Smooth muscle cell (in vitro differentiated cells): ENCODE measurements around the gene CNTN5. TPM values are rescaled to one million over a fixed set of nuclear protein-coding genes. Genes with fewer than 3 reads are reported as not detected.
A peak's percentile ranks its signal among the peaks of the same experiment; 100 is the strongest.

ENCODE experiments used
- DNase-seq: peaks from one replicate; lab custom pipeline; 2025; ENCODE audit not compliant: unreplicated experiment; lab: John Stamatoyannopoulos, UW
- H2AFZ ChIP-seq: fragments of 200-600 bp; sonication (generic); 2 replicates; pipeline ENCODE4 v1.6.0; 2016; ENCODE audit warnings: antibody characterized with exemption, low read depth, mild to moderate bottlenecking
- H3F3A ChIP-seq: fragments of 200-600 bp; sonication (generic); 2 replicates; pipeline ENCODE4 v1.6.0; 2017; ENCODE audit warnings: antibody characterized with exemption, low read depth
- H3K27ac ChIP-seq: fragments of 200-600 bp; sonication (generic); 2 replicates; pipeline ENCODE4 v1.5.1; 2016; ENCODE audit warnings: low read depth, mild to moderate bottlenecking
- H3K27me3 ChIP-seq: fragments of 200-600 bp; sonication (generic); 2 replicates; pipeline ENCODE4 v1.6.1; 2016; ENCODE audit warnings: low read depth, mild to moderate bottlenecking
- H3K36me3 ChIP-seq: fragments of 200-600 bp; sonication (generic); 2 replicates; pipeline ENCODE4 v1.5.1; 2016; ENCODE audit warnings: low read depth
- H3K4me1 ChIP-seq: fragments of 200-600 bp; sonication (generic); 2 replicates; pipeline ENCODE4 v1.5.1; 2016; ENCODE audit warnings: low read depth
- H3K4me2 ChIP-seq: fragments of 200-600 bp; sonication (generic); 2 replicates; pipeline ENCODE4 v1.6.0; 2016; ENCODE audit warnings: mild to moderate bottlenecking
- H3K4me3 ChIP-seq: fragments of 200-600 bp; sonication (generic); 2 replicates; pipeline ENCODE4 v1.5.1; 2016; ENCODE audit warnings: mild to moderate bottlenecking
- H3K79me2 ChIP-seq: fragments of 200-600 bp; sonication (generic); 2 replicates; pipeline ENCODE4 v1.6.0; 2016; ENCODE audit warnings: low read depth, mild to moderate bottlenecking
- H3K9ac ChIP-seq: fragments of 200-600 bp; sonication (generic); 2 replicates; pipeline ENCODE4 v1.6.0; 2016; ENCODE audit warnings: low read depth
- H3K9me3 ChIP-seq: fragments of 200-600 bp; sonication (generic); replicated peaks from 2 replicates; pipeline ENCODE4 v1.5.1; 2016; ENCODE audit warnings: low read depth
- H4K20me1 ChIP-seq: fragments of 200-600 bp; sonication (generic); 2 replicates; pipeline ENCODE4 v1.6.0; 2016; ENCODE audit warnings: low read depth
- WGBS: methylation state at CpG from one replicate; pipeline ENCODE4 v1.1.7; 2016; ENCODE audit warnings: low lambda C conversion rate; 5-methylcytosine and 5-hydroxymethylcytosine counted together
- polyA plus RNA-seq: library from polyadenylated mRNA; unstranded; fragments of >200 nt; fragmentation: Nextera tagmentation; extraction: Ambion mirVana; gene quantifications from 2 replicates; pipeline ENCODE4 v1.2.1, GENCODE V29; 2016
- total RNA-seq: library from RNA; depleted of rRNA; stranded (reverse); fragments of >200 nt; gene quantifications from 2 replicates; pipeline ENCODE4 v1.2.3, GENCODE V29; 2014
- TF ChIP-seq, protein P1 (sequence below): fragments of 200-600 bp; sonication (generic); IDR thresholded peaks from 2 replicates; pipeline ENCODE4 v1.5.1; 2017; ENCODE audit warnings: borderline replicate concordance, mild to moderate bottlenecking, antibody characterized with exemption; ENCODE audit not compliant: insufficient read depth, poor library complexity, severe bottlenecking

CNTN5 gene
- total and polyA plus RNA-seq, 2 experiments from 2014 or later: 0.97 to 3.1 TPM

DNA sequence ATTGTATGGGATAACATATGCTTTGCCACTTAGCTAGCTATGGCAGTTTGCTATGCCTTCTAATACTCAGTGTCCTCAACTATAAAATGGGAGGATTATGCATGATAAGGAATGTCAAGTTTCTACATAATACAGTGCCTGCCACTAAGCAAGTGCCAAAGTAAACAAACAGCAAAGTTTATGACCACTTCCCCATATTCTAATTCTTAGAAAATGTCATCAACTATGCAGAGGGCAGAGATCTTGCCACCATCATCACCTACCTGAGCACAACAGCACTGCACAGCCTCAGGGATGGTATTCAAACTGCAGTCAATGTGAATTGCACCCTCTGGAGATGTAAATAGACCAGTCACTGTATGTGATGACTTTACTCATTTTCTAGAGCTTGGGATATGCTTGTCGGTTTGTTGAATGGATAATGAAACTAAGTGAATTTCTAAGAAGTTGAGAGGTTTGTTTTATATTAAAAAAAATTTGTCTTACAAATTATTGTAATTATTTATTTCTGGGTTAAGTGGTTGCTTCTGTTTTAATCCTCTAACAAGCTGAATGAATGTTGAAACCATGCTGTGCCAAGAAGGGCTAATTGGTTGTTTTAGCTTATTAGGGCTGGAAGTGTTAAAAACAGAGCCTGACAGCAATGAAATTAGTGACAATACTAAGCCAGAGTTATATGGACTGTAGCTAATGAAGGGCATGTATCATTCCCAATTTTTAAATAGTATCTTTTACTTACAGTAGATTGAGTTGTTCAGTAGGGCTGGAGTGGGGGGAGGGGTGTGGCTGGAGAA, 398.4 kb downstream of the CNTN5 start:
- 14% methylated on average over 1 of the region's 1 CpG for WGBS
- Histone ChIP-seq H3K27me3 (no peaks in the 10 kb centered on the region), H3K4me1 (peaks cover 42% of the 10 kb centered on the region), H3K36me3 (no peaks in the 10 kb centered on the region), H3K9me3 (no peaks in the 10 kb centered on the region), H2AFZ (no peak overlapping the region), H3K4me2 (no peak overlapping the region), H3K4me3 (no peak overlapping the region), H3F3A (no peaks in the 10 kb centered on the region), H3K27ac (no peak overlapping the region), H4K20me1 (no peaks in the 10 kb centered on the region), H3K9ac (no peak overlapping the region), H3K79me2 (no peaks in the 10 kb centered on the region)
- TF ChIP-seq, protein P1, sequence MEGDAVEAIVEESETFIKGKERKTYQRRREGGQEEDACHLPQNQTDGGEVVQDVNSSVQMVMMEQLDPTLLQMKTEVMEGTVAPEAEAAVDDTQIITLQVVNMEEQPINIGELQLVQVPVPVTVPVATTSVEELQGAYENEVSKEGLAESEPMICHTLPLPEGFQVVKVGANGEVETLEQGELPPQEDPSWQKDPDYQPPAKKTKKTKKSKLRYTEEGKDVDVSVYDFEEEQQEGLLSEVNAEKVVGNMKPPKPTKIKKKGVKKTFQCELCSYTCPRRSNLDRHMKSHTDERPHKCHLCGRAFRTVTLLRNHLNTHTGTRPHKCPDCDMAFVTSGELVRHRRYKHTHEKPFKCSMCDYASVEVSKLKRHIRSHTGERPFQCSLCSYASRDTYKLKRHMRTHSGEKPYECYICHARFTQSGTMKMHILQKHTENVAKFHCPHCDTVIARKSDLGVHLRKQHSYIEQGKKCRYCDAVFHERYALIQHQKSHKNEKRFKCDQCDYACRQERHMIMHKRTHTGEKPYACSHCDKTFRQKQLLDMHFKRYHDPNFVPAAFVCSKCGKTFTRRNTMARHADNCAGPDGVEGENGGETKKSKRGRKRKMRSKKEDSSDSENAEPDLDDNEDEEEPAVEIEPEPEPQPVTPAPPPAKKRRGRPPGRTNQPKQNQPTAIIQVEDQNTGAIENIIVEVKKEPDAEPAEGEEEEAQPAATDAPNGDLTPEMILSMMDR: no peak
- no peak for DNase-seq

DNA sequence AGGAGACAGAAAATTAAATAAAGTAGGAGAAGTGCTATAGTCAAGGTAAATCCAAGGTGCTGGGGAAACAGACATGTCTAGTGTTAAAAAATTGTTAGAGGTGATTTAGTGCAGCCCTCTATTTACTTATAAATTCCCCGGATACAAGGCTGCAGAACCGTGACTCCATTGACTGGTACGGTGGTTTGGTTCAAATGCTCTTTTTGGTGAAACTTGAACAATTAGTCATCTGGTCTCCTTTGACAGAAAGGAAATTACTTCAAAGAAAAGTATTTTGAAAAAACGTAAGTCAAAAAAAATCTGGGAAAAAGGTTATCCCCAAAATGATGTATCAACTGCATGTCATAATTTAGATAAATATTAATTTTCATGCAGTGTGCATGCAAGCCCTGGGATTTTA, 399.2 kb downstream of the CNTN5 start:
- no peaks in the 10 kb centered on the region for H3F3A ChIP-seq
- no peaks in the 10 kb centered on the region for H3K79me2 ChIP-seq
- no peak overlapping the region for H3K4me2 ChIP-seq
- no peak for DNase-seq
- 72% methylated on average over 4 of the region's 4 CpGs for WGBS
- TF ChIP-seq, protein P1: no peak
- no peaks in the 10 kb centered on the region for H4K20me1 ChIP-seq
- H3K9ac ChIP-seq: no peak overlapping the region
- H3K36me3 ChIP-seq: no peaks in the 10 kb centered on the region
- H3K4me1 ChIP-seq: peaks cover 42% of the 10 kb centered on the region
- H3K9me3 ChIP-seq: no peaks in the 10 kb centered on the region
- H3K27ac ChIP-seq: no peak overlapping the region
- no peak overlapping the region for H3K4me3 ChIP-seq
- H3K27me3 ChIP-seq: no peaks in the 10 kb centered on the region
- no peak overlapping the region for H2AFZ ChIP-seq

DNA sequence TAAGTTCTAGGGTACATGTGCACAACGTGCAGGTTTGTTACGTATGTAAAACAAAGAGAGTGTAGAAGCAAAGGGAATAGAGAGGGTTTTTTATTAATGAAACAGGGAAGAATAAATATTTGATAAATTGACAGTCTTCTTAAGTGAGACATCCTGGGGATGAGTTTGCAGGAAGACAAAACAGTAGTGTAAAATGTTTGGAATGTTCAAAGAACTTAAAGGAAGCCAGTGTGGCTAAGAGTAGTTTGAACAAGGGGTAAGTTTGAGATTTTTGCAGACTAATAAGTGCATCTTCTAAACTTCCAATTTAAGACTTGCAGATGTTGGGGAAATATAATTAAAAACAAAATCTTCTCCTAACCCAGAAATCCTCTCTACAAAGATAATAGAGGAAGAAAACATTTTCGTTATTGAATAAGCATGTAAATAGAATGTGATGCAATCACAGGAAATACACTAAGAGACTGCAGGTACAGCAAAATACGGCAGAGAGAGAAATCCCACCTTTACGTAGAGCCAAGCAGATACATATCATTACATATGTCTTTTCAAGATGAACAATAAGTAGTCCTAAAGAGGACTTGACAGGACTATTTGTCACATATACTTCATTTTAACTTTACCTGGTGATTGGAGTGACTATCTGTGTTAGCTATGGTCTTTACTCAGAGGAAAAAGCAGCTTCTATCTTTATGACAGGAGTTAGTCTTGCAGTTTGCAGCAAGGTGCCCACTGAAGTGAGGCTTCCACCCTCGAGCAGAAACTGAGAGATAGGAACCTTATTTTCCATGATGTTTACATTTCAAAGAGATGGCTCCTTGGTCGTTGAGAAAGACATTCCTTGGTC, 402.1 kb downstream of the CNTN5 start:
- H3K27me3 ChIP-seq: no peaks in the 10 kb centered on the region
- no peak overlapping the region for H3K9ac ChIP-seq
- TF ChIP-seq, protein P1: no peak
- no peaks in the 10 kb centered on the region for H3F3A ChIP-seq
- no peak overlapping the region for H3K27ac ChIP-seq
- no peak overlapping the region for H3K4me3 ChIP-seq
- peak overlapping the region; percentile 62 for H2AFZ ChIP-seq
- DNase-seq: no peak
- no peaks in the 10 kb centered on the region for H3K9me3 ChIP-seq
- H3K36me3 ChIP-seq: no peaks in the 10 kb centered on the region
- H4K20me1 ChIP-seq: no peaks in the 10 kb centered on the region
- WGBS: 20% methylated on average over 7 of the region's 7 CpGs
- no peak overlapping the region for H3K4me2 ChIP-seq
- H3K79me2 ChIP-seq: no peaks in the 10 kb centered on the region
- peaks cover 36% of the 10 kb centered on the region for H3K4me1 ChIP-seq
